DND-41 (cell line): ENCODE data around the gene GTPBP1.

Experiments used
- ATAC-seq: fragments of 200-7000 bp; cut with Tn5 transposase; 3 replicates; pipeline ENCODE4 v1.9.1; 2021; ENCODE audit warnings: low read depth; ENCODE audit not compliant: insufficient read depth
- DNase-seq: peaks from one replicate; pipeline ENCODE4 v3.0.0-alpha.2; 2020
- H2AFZ ChIP-seq: 2 replicates; pipeline ENCODE4 v1.6.0; 2012; ENCODE audit warnings: low read depth, low read length
- H3K27ac ChIP-seq: 2 replicates; pipeline ENCODE4 v1.5.1; 2012; ENCODE audit warnings: low read length, inconsistent platforms
- H3K27me3 ChIP-seq: fragments of 200-600 bp; sonication (generic); 2 replicates; pipeline ENCODE4 v1.6.0; 2012; ENCODE audit warnings: low read length, mild to moderate bottlenecking, inconsistent platforms; ENCODE audit not compliant: insufficient read depth, poor library complexity
- H3K36me3 ChIP-seq: 2 replicates; pipeline ENCODE4 v1.5.1; 2012; ENCODE audit warnings: low read length, inconsistent platforms; ENCODE audit not compliant: insufficient read depth
- H3K4me1 ChIP-seq: 2 replicates; pipeline ENCODE4 v1.5.1; 2012; ENCODE audit warnings: mild to moderate bottlenecking, low read length; ENCODE audit not compliant: insufficient read depth
- H3K4me2 ChIP-seq: 2 replicates; pipeline ENCODE4 v1.6.0; 2012; ENCODE audit warnings: mild to moderate bottlenecking, moderate library complexity, low read length, inconsistent platforms; ENCODE audit not compliant: insufficient read depth
- H3K4me3 ChIP-seq, 2 experiments: fragments of 200-600 bp in 1 of 2; shearing (Covaris generic) in 1 of 2; 2 replicates each; pipeline ENCODE4 v1.5.1; 2012 to 2016; ENCODE audit warnings: inconsistent platforms in 2 of 2, low read length in 2 of 2, mild to moderate bottlenecking in 2 of 2, low read depth in 1 of 2, moderate library complexity in 1 of 2
- H3K79me2 ChIP-seq: 2 replicates; pipeline ENCODE4 v1.6.0; 2012; ENCODE audit warnings: low read length, inconsistent platforms; ENCODE audit not compliant: insufficient read depth
- H3K9ac ChIP-seq: 2 replicates; pipeline ENCODE4 v1.6.0; 2012; ENCODE audit warnings: low read depth, mild to moderate bottlenecking, inconsistent platforms, low read length, moderate library complexity
- H3K9me3 ChIP-seq: 2 replicates; pipeline ENCODE4 v1.5.1; 2012; ENCODE audit warnings: low read length, moderate library complexity, mild to moderate bottlenecking, inconsistent platforms; ENCODE audit not compliant: insufficient read depth, severe bottlenecking
- H4K20me1 ChIP-seq: 2 replicates; pipeline ENCODE4 v1.6.0; 2012; ENCODE audit warnings: low read length; ENCODE audit not compliant: insufficient read depth
- CTCF ChIP-seq: IDR thresholded peaks from 2 replicates; pipeline ENCODE4 v1.5.1; 2012; ENCODE audit warnings: borderline replicate concordance, low read length, moderate library complexity, mild to moderate bottlenecking; ENCODE audit not compliant: poor library complexity, severe bottlenecking; ENCODE audit errors: extremely low read depth
- EZH2 ChIP-seq: IDR thresholded peaks from 3 replicates; pipeline ENCODE4 v1.6.1; 2012; ENCODE audit warnings: borderline replicate concordance, low read depth, mild to moderate bottlenecking, moderate library complexity, low read length, inconsistent platforms; ENCODE audit not compliant: severe bottlenecking

Gene GTPBP1

GRCh38 chr22:38773363-38773946 lies 67.7 kb downstream of the GTPBP1 start:
- H3K4me3 ChIP-seq = no peak overlapping the region
- H3K79me2 ChIP-seq = no peaks in the 10 kb centered on the region
- H4K20me1 ChIP-seq = 0 out of 2 replicates have a peak, but pooled peaks cover 2% of the 10 kb centered on the region
- no peak for ATAC-seq
- no peaks in the 10 kb centered on the region for H3K9me3 ChIP-seq
- no peaks in the 10 kb centered on the region for H3K36me3 ChIP-seq
- H3K4me2 ChIP-seq = no peak overlapping the region
- no peaks in the 10 kb centered on the region for H3K4me1 ChIP-seq
- TF ChIP-seq CTCF = no peak
- TF ChIP-seq EZH2 = no peak
- no peak overlapping the region for H2AFZ ChIP-seq
- H3K9ac ChIP-seq = no peak overlapping the region
- no peak for DNase-seq
- no peaks in the 10 kb centered on the region for H3K27me3 ChIP-seq
- no peak overlapping the region for H3K27ac ChIP-seq

DNA sequence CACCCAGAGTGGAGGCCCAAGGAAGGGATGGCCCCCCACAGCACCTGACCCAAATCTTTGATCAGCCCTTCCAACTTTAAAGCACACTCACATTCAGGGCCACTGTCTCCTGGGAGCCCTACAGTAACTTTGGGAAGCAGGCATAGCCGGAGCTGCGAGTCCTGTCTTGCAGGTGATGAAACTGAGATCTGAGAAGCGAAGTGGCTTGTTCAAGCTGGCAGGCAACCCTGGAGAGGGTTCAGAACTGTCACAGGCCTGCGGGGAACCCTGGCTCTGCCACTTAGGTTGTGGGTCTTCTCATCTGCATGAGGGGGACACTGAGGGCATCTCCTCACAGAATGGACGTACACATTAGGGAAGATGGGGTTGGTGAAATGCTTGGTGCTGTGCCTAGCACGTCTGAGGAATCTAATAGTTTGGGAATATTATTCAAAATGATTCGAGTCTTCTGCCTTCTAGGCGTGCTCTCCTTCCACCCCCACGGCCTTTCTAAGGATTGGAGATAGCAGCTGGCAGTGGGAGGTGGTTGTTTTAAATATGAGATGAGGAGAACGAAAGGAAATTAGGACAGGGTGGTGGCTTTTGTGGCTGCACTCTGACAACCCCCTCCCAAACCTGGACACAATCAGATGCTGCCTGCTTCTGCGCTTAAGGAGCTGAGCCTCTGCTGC lies 68.9 kb downstream of the GTPBP1 start:
- no peak overlapping the region for H3K4me2 ChIP-seq
- H3K9ac ChIP-seq = no peak overlapping the region
- H3K27me3 ChIP-seq = no peaks in the 10 kb centered on the region

DNA sequence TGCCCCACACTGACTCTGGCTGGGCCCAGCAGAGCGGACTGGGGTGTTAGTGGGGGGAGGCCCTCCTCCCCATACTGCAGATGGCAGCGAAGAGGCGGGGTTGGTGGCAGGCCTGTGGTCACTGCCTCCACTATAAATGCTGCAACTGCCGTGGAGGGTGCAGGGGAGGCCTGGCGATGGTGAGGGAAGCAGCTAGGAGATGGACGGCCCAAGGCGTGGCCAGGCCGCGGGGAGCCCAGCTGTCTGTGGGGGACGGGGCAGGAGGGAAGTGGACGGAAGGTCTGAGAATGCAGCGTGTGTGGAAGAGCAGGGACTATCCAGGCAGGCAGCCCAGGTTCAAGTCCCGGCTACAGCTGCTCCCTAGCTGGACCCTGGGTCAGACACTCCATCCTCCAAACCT lies 69.9 kb downstream of the GTPBP1 start:
- Histone ChIP-seq H2AFZ (no peak overlapping the region), H3K9ac (no peak overlapping the region), H3K79me2 (no peaks in the 10 kb centered on the region), H3K4me3 (no peak overlapping the region), H3K4me1 (no peaks in the 10 kb centered on the region), H3K9me3 (no peaks in the 10 kb centered on the region), H3K4me2 (no peak overlapping the region), H3K36me3 (no peaks in the 10 kb centered on the region), H3K27ac (no peak overlapping the region), H4K20me1 (0 out of 2 replicates have a peak, but pooled peaks cover 2% of the 10 kb centered on the region), H3K27me3 (no peaks in the 10 kb centered on the region)
- DNase-seq = no peak
- no peak for ATAC-seq
- TF ChIP-seq CTCF (no peak), EZH2 (no peak)

More for the DNA sequence above, 68.9 kb downstream of the GTPBP1 start:
- Histone ChIP-seq H3K27ac (no peak overlapping the region), H3K9me3 (no peaks in the 10 kb centered on the region), H3K36me3 (no peaks in the 10 kb centered on the region), H3K79me2 (no peaks in the 10 kb centered on the region), H3K4me3 (no peak overlapping the region), H4K20me1 (0 out of 2 replicates have a peak, but pooled peaks cover 2% of the 10 kb centered on the region), H3K4me1 (no peaks in the 10 kb centered on the region), H2AFZ (no peak overlapping the region)
- ATAC-seq (peak; percentile 35; the same call in 1 of the 3 replicates), DNase-seq (no peak)
- TF ChIP-seq EZH2 (no peak), CTCF (no peak)
